ENCODE measurements around the gene TIGAR. TPM values are rescaled to one million over a fixed set of nuclear protein-coding genes. Genes with fewer than 3 reads are reported as not detected.

Gene TIGAR
- 6.5 and 13.2 TPM in 2 replicates for total RNA-seq

GRCh38 chr12:4320853-4321701, at the start of gene TIGAR:
TSS of gene TIGAR (plus strand) at chr12:4321213. CDS start at chr12:4321272, 59 bp downstream.

GRCh38 chr12:4273652-4274395, 47.2 kb upstream of the TIGAR start, which contains the start of gene CCND2:
TSS of gene CCND2 (plus strand) at chr12:4273762. CDS start at chr12:4274041, 279 bp downstream.

GRCh38 chr12:4379405-4379804, 58.4 kb downstream of the TIGAR start, which contains the start of gene FGF23:
TSS of gene FGF23 (minus strand) at chr12:4379712. CDS start at chr12:4379582, 130 bp downstream.

Other genes with a start within 250 kb of the TIGAR start
- 66.6 and 67.9 TPM in 2 replicates for gene CCND2, start 47.5 kb upstream of the TIGAR start, total RNA-seq
- not detected in 2 replicates for gene FGF23, start 58.5 kb downstream of the TIGAR start, total RNA-seq
- not detected in 2 replicates for gene FGF6, start 124.6 kb downstream of the TIGAR start, total RNA-seq
- gene RAD51AP1, start 217.7 kb downstream of the TIGAR start, total RNA-seq = 4.9 and 12.3 TPM in 2 replicates
- 59.9 and 62.3 TPM in 2 replicates for gene DYRK4, start 241.0 kb downstream of the TIGAR start, total RNA-seq

Data from epithelial cell of alveolus of lung (primary cell).